HG02885 (cell line): ENCODE data around the gene B9D2.

ENCODE experiments used
- ATAC-seq: cut with Tn5 transposase; IDR thresholded peaks from one replicate; pipeline ENCODE4 v1.9.1; 2021; ENCODE audit warnings: mild to moderate bottlenecking; ENCODE audit not compliant: unreplicated experiment, poor library complexity

B9D2 gene

DNA sequence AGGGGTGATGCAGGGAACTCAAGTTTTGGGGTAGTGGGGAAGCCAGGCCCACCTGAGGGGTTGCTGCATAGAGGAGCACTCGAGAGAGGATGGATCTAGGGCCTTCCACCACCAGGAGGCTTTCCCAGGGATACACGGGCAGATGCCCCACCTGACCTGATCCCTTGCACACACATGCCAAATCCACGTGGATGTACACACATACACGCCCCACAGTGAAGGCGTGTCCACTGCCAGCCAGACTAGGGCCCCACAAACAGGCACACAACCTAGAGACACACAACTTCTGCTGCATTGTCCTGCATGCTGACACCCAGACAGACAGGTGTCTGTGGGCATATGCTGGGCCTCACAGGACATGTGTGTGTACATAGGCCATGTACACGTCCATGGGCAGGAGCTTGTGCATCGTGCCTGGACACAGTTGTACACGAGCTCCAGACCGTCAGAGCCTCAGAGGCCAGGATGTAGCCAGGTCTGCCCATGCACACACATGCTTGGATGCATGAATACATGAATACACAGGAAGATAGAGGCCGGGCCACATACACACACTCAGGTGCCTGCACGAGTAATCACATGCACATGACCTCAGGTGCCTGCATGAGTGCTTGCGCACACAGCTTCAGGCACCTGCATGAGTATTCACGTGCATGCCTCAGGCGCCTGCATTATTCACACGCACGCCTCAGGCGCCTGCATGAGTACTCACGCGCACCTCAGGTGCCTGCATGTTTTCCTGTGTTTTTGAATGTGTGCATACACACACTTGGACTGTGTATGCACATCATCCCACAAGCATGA is 45.1 kb downstream of the B9D2 start:
- no peak for ATAC-seq

- no peak for ATAC-seq
Observed at GRCh38 chr19:41316306-41316920, 47.5 kb downstream of the B9D2 start.

DNA sequence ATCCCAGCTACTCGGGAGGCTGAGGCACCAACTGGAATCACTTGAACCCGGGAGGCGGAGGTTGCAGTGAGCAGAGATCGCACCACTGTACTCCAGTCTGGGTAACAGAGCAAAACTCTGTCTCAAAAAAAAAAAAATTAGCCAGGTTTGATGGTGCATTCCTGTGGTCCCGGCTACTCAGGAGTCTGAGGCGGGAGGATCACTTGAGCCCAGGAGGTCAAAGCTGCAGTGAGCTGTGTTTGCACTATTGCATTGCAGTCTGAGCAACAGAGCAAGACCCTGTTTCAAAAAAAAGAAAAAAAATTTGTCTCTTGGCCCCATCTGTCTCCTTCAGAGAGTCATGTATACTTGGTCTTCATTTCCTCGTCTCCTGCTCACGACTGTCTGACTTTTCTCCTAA is 52.3 kb downstream of the B9D2 start:
- no peak for ATAC-seq

- no peak for ATAC-seq
Observed at GRCh38 chr19:41311072-41311471, 52.9 kb downstream of the B9D2 start.

GRCh38 chr19:41310033-41310831 is 53.7 kb downstream of the B9D2 start, which contains the start of gene CCDC97:
Gene CCDC97 (plus strand): TSS chr19:41310172. CDS start chr19:41310311, 139 bp downstream.
- ATAC-seq: peak; percentile 74

DNA sequence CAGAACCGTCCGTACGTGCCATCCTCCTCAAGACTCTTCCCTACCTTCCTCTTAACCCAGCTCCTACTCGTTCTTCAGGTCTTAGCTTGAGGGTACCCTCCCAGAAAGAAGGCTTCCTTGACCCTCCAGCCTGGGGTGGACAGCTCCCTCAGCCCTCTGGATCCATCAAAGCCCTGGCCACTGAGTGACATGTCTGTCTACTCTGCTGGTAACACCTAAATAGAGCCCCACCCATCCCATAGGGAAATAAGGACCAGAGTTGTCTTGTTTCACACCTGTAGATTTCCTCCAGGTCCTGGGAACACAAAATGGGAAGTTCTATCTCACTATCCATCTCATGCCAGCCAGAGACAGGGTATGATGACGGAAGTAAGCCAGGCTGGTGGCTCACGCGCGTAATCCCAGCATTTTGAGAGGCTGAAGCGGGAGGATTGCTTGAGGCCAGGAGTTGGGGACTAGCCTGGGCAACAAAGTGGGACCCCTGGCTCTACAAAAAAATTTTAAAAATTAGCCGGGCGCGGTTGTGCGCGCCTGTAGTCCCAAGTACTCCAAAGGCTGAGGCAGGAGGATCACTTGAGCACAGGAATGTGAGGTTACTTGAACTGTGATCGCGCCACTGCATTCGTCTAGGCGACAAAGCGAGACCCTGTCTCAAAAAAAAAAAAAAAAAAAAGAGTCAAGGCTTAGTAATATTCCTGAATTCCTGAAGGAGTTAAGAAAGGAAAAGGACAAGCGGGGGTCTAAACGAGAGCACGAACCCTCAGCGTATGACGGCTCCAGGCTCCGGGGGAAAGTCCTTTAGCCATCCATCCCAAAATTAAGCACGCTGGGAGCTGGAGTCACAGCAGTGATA is 54.5 kb downstream of the B9D2 start:
- ATAC-seq: no peak

GRCh38 chr19:41308450-41309179 is 55.3 kb downstream of the B9D2 start:
- ATAC-seq: peak; percentile 52

GRCh38 chr19:41307954-41308449 is 55.9 kb downstream of the B9D2 start:
- no peak for ATAC-seq

GRCh38 chr19:41307090-41307875 is 56.7 kb downstream of the B9D2 start:
- ATAC-seq: no peak

DNA sequence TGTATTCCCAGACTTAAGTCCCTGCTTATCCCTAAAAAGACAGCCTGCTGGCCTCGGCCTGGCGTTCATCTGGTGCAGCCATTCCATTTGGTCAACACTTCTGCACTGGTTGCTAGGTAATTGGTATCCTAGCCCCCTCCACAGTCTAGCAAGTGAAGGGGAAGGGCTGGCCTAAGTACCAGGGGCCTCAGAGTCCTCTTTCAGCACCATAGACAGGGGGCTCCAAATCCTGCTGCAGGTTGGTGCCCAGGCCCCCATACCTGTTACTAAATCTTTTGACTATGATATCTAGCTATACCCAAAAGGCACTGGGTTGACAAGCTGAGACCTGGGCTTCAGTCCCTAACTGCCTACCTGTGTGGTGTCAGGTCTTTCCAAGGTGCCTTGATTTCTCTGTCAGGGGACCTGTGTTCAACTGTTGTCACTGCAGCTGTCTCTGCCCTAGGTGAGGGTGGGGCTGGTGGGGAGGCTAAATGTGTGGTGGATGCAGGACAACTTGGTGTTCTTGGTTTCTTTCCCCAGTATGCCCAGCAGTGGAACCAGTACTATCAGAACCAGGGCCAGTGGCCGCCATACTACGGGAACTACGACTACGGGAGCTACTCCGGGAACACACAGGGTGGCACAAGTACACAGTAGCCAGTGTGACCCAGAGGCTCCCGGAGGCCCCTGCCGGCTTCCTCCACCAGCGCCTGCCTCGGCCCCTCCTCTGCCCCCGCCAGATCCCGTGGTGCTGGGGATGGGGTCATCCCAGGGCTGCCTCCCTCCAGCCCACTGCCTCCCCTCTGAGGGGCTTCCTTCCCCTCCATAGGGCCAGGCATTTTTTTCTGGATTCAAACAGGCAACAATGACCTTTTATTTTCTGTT is 57.8 kb downstream of the B9D2 start:
- ATAC-seq: no peak

GRCh38 chr19:41304706-41305483 is 59.1 kb downstream of the B9D2 start:
- no peak for ATAC-seq
